Mesothelial cell of epicardium (in vitro differentiated cells): ENCODE measurements around the gene DAB2IP. TPM values are rescaled to one million over a fixed set of nuclear protein-coding genes. Genes with fewer than 3 reads are reported as not detected.
A peak's percentile ranks its signal among the peaks of the same experiment; 100 is the strongest.

ENCODE experiments used
- DNase-seq, 2 experiments: peaks; one replicate each; pipeline ENCODE4 v3.0.0; 2021; ENCODE audit warnings: low spot score in 2 of 2; ENCODE audit not compliant: unreplicated experiment in 2 of 2
- H3K27ac Mint-ChIP-seq: 2 replicates; pipeline ENCODE4 v1.8.0; 2021; ENCODE audit warnings: mixed read lengths
- H3K27me3 Mint-ChIP-seq: 2 replicates; pipeline ENCODE4 v1.8.0; 2021; ENCODE audit warnings: low read depth, mixed read lengths
- H3K36me3 Mint-ChIP-seq: 2 replicates; pipeline ENCODE4 v1.8.0; 2021; ENCODE audit warnings: mixed read lengths
- H3K4me1 Mint-ChIP-seq: 2 replicates; pipeline ENCODE4 v1.8.0; 2021; ENCODE audit warnings: mixed read lengths
- H3K4me3 Mint-ChIP-seq: 2 replicates; pipeline ENCODE4 v1.8.0; 2021; ENCODE audit warnings: mild to moderate bottlenecking, moderate library complexity, mixed read lengths
- H3K9me3 Mint-ChIP-seq: 2 replicates; pipeline ENCODE4 v1.8.0; 2021; ENCODE audit warnings: mixed read lengths
- CTCF ChIP-seq: fragments of 200-600 bp; sonication (generic); IDR thresholded peaks from one replicate; pipeline ENCODE4 v1.5.0; 2021; ENCODE audit warnings: antibody characterized with exemption; ENCODE audit not compliant: unreplicated experiment
- total RNA-seq: library from RNA; stranded (reverse); gene quantifications from 3 replicates; pipeline ENCODE4 v1.2.1, GENCODE V29; 2021

The DAB2IP gene
- total RNA-seq, 1 donor from 2014 or later, result 75.7 TPM

- Mint-ChIP-seq H3K27ac (no peak overlapping the region), H3K36me3 (peaks cover 34% of the 10 kb centered on the region), H3K4me3 (no peak overlapping the region), H3K27me3 (no peaks in the 10 kb centered on the region), H3K4me1 (no peaks in the 10 kb centered on the region), H3K9me3 (peaks cover 3% of the 10 kb centered on the region)
- no peak for DNase-seq
- TF ChIP-seq CTCF, result no peak
Measured at GRCh38 chr9:121771851-121772599, 120.6 kb downstream of the DAB2IP start.

GRCh38 chr9:121772600-121773285, 121.3 kb downstream of the DAB2IP start:
- H3K36me3 Mint-ChIP-seq, result peaks cover 34% of the 10 kb centered on the region
- H3K27ac Mint-ChIP-seq, result no peak overlapping the region
- DNase-seq, result no peak
- no peak for TF ChIP-seq CTCF
- no peaks in the 10 kb centered on the region for H3K27me3 Mint-ChIP-seq
- H3K4me3 Mint-ChIP-seq, result no peak overlapping the region
- no peaks in the 10 kb centered on the region for H3K4me1 Mint-ChIP-seq
- H3K9me3 Mint-ChIP-seq, result peaks cover 10% of the 10 kb centered on the region

GRCh38 chr9:121773286-121773953, 122.0 kb downstream of the DAB2IP start:
- Mint-ChIP-seq H3K4me3 (no peak overlapping the region), H3K9me3 (peaks cover 15% of the 10 kb centered on the region), H3K4me1 (no peaks in the 10 kb centered on the region), H3K27ac (no peak overlapping the region), H3K36me3 (peaks cover 37% of the 10 kb centered on the region), H3K27me3 (no peaks in the 10 kb centered on the region)
- peak in 1 of 2 experiments; percentile 10 for DNase-seq
- no peak for TF ChIP-seq CTCF

- Mint-ChIP-seq H3K4me3 (no peak overlapping the region), H3K36me3 (peaks cover 44% of the 10 kb centered on the region), H3K27me3 (no peaks in the 10 kb centered on the region), H3K9me3 (peaks cover 22% of the 10 kb centered on the region), H3K4me1 (no peaks in the 10 kb centered on the region), H3K27ac (no peak overlapping the region)
- DNase-seq, result peak in 1 of 2 experiments; percentile 12
- TF ChIP-seq CTCF, result no peak
Measured at GRCh38 chr9:121773954-121774714, 122.7 kb downstream of the DAB2IP start.

- no peak overlapping the region for H3K4me3 Mint-ChIP-seq
- peak in 1 of 2 experiments; percentile 15 for DNase-seq
- H3K36me3 Mint-ChIP-seq, result peaks cover 51% of the 10 kb centered on the region
- no peak overlapping the region for H3K27ac Mint-ChIP-seq
- H3K27me3 Mint-ChIP-seq, result no peaks in the 10 kb centered on the region
- TF ChIP-seq CTCF, result no peak
- peaks cover 24% of the 10 kb centered on the region for H3K9me3 Mint-ChIP-seq
- H3K4me1 Mint-ChIP-seq, result no peaks in the 10 kb centered on the region
Measured at GRCh38 chr9:121774715-121775613, 123.5 kb downstream of the DAB2IP start.
